CD4-positive, alpha-beta T cell treated with Interleukin-4 for 1 hour (primary cell): Measurements from ENCODE around the gene HSD17B1.
"Not testable (repeated sequence)": the region's sequence is repeated elsewhere in the genome, so short reads cannot be mapped to it uniquely, and the experiment has no call there.

ENCODE experiments used
- DNase-seq, 2 donors: peaks; one replicate each; pipeline ENCODE4 v3.0.0-alpha.2; 2020 to 2022

The HSD17B1 gene

GRCh38 chr17:42548070-42548837 is 4.5 kb upstream of the HSD17B1 start:
- peak; percentile 81 to 83 for DNase-seq

- no peak for DNase-seq
Measured at GRCh38 chr17:42548993-42549755, 3.5 kb upstream of the HSD17B1 start.

- no peak for DNase-seq
Measured at GRCh38 chr17:42553161-42553818, 567 bp downstream of the HSD17B1 start.

- no peak for DNase-seq
Measured at GRCh38 chr17:42553866-42554249, 1.1 kb downstream of the HSD17B1 start.

GRCh38 chr17:42554250-42555121 is 1.8 kb downstream of the HSD17B1 start:
- DNase-seq = peak; percentile 80 to 87

- DNase-seq = no peak
Measured at GRCh38 chr17:42555122-42555622, 2.4 kb downstream of the HSD17B1 start.

- DNase-seq = not testable (repeated sequence)
Measured at GRCh38 chr17:42555961-42556617, 3.4 kb downstream of the HSD17B1 start.

GRCh38 chr17:42559075-42559474 is 6.4 kb downstream of the HSD17B1 start:
- no peak for DNase-seq

GRCh38 chr17:42560246-42560645 is 7.5 kb downstream of the HSD17B1 start:
- DNase-seq = no peak

- peak; percentile 94 to 95 for DNase-seq
Measured at GRCh38 chr17:42561897-42562387, 9.2 kb downstream of the HSD17B1 start, which contains the start of gene COASY. COASY (plus strand) TSS chr17:42562148; CDS start chr17:42562623, 475 bp downstream.

- no peak for DNase-seq
Measured at GRCh38 chr17:42562388-42563142, 9.8 kb downstream of the HSD17B1 start.

GRCh38 chr17:42563143-42563509 is 10.4 kb downstream of the HSD17B1 start:
- no peak for DNase-seq

- no peak for DNase-seq
Measured at GRCh38 chr17:42563543-42563942, 10.8 kb downstream of the HSD17B1 start.

- DNase-seq = no peak
Measured at GRCh38 chr17:42563950-42564349, 11.2 kb downstream of the HSD17B1 start.

GRCh38 chr17:42564815-42565522 is 12.2 kb downstream of the HSD17B1 start:
- DNase-seq = no peak

- DNase-seq = no peak
Measured at GRCh38 chr17:42565523-42566214, 12.9 kb downstream of the HSD17B1 start.

- no peak for DNase-seq
Measured at GRCh38 chr17:42566215-42566882, 13.6 kb downstream of the HSD17B1 start.

GRCh38 chr17:42566883-42567573 is 14.3 kb downstream of the HSD17B1 start, which contains the start of gene MLX:
MLX (plus strand) TSS chr17:42567100; CDS start chr17:42567125, 25 bp downstream.
- peak; percentile 92 for DNase-seq
